C1 segment of cervical spinal cord (tissue), 14 donors: ENCODE data around the gene FAM221A.
"Not testable (repeated sequence)": the region's sequence is repeated elsewhere in the genome, so short reads cannot be mapped to it uniquely, and the experiment has no call there.

Experiments used
- DNase-seq, 14 donors: peaks; one replicate each; lab custom pipeline; 2025; lab: John Stamatoyannopoulos, UW

Gene FAM221A

DNA sequence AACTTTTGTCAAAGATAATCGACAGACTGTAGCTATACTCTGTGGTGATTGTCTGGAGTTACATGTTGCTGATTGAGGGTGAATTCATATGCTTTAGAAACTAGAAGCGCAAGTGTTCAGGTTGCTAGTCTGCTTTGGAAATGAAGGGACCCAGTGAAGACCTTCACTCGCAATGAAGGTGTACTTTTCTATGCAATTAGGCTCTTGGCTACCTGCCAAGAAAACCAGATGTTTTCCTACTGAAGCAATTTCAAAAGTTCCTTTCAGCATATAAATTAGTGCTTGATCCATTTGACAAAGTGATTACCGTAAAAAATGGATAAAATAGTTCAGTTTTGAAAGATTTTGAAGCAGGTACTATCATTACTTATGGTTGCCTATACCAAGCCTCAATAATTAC is 20.0 kb downstream of the FAM221A start:
- no peak for DNase-seq

GRCh38 chr7:23709081-23709750 is 29.2 kb downstream of the FAM221A start:
- DNase-seq: no peak

GRCh38 chr7:23710000-23710399 is 30.0 kb downstream of the FAM221A start, which contains the start of gene STK31:
Gene STK31 (plus strand): TSS chr7:23710219. CDS start chr7:23710286, 67 bp downstream.
- DNase-seq: no peak

- peak in 1 of 14 donors; percentile 26 for DNase-seq
These were observed 32.6 kb downstream of the FAM221A start for GRCh38 chr7:23712368-23713284.

- DNase-seq: no peak
These were observed 33.5 kb downstream of the FAM221A start for GRCh38 chr7:23713285-23714149.

DNA sequence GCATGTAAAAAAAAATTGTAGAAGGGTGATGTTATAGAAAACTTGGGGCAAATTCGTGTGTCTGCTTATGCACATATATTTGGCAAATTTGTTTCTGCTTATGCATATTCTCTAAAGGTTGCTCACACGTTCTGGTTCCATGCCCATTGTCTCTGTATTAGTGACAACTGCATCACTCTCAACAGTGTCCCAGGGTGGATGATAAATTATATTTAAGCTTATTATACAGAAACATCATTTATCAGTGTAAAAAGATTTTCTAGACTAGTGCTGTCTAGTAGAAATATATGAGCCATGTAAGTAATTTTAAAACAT is 34.1 kb downstream of the FAM221A start:
- DNase-seq: no peak

DNA sequence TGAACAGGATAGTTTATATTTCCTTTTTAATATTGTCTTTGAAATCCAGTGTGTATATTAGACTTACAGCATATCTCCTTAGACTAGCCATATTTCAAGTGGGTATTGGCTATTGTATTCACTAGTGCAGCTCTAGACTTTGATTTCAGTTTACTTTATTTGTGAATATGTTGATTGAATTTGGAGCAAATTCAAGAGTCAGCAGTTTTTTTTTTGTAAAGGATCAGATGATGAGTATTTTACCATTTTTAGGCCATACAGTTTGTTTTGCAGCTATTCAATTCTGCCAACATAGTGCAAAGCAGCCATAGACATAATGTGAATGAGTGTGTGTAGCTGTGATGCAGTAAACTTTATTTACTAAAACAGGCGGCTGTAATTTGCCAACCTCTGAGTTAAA is 34.6 kb downstream of the FAM221A start:
- no peak for DNase-seq

GRCh38 chr7:23715099-23715498 is 35.1 kb downstream of the FAM221A start:
- no peak for DNase-seq

DNA sequence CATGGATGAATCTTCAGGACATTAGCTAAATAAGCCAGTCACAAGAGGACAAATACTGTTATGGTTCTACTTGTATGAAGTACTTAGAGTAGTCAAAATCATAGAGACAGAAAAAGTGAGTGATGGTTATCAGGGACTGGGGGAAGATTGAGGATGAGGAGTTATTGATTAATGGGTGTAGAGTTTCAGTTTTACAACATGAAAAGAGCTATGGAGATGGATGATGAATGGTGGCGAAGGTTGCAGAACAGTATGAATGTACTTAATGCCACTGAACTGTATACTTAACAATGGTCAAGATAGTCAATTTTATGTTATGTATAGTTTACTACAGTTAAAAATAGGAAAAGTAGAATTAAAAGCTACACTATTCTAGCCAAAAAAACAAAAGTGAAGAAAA is 37.8 kb downstream of the FAM221A start:
- DNase-seq: no peak

- no peak for DNase-seq
These were observed 41.5 kb downstream of the FAM221A start for GRCh38 chr7:23721456-23721855.

- DNase-seq: not testable (repeated sequence)
These were observed 42.7 kb downstream of the FAM221A start for GRCh38 chr7:23722587-23723216.

GRCh38 chr7:23724113-23724512 is 44.1 kb downstream of the FAM221A start:
- not testable (repeated sequence) for DNase-seq

GRCh38 chr7:23742051-23742450 is 62.1 kb downstream of the FAM221A start:
- no peak for DNase-seq

GRCh38 chr7:23743226-23743625 is 63.2 kb downstream of the FAM221A start:
- DNase-seq: no peak

DNA sequence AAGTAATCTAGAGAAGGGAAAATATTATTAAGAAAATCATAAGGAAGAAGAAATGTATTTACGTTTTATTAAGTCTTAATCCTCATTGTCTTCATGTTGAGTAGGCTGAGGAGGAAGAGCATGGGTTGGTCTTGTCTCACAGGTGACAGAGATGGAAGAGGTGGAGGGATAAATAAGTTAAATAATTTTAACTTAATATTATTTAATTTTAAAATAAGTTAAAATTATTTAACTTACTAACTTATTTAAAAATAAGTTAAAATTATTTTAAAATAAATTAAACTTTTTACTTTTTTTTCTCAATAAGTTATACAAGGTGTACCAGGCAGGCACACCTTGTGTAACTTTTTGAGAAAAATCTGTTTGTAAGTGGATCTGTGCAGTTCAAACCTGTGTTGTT is 66.6 kb downstream of the FAM221A start:
- no peak for DNase-seq

DNA sequence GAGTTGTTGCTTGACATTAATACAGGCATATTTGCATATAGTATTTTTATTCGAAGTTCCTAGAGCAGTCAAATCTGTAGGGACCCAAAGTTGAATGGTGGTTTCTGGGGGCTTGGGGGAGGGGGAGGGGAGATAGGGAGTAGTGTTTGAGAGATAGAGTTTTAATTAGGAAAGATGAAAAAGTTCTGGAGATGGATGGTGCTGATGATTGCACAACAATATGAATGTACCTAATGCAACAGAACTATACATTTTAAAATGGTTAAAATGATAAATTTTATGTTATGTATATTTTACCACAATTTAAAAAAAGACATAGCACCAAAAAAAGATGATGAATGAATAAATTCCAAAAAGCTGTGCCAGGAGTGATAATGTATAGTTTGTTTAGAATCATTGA is 71.9 kb downstream of the FAM221A start:
- no peak for DNase-seq
